ENCODE measurements around the gene PLPP3. TPM values are rescaled to one million over a fixed set of nuclear protein-coding genes. Genes with fewer than 3 reads are reported as not detected.
A peak's percentile ranks its signal among the peaks of the same experiment; 100 is the strongest.

PLPP3 gene
- total and polyA plus RNA-seq, 2 experiments from 2014 or later, result 41.9 to 61.9 TPM

DNA sequence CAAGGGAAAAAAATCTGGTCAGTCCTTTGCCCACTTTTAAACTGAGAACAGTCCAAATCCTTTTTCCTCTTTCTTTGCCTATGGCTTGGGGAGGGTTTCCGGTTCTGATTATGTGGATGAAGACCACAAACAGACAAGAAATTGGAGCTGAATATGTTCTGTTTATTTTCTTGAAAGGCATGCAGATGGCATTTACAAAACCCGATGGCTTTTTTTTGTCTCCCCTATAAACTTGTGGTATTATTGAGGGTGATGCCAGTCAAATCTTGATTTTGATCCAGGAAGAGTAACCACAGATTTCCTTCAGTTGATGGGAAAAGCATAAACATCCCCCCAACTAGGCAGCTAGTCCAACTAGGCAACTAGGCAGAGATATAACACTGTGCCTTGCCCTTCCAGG, 38.9 kb downstream of the PLPP3 start:
- Mint-ChIP-seq H3K36me3 (ENCODE audit: low read depth) (peaks cover 51% of the 10 kb centered on the region), H3K27me3 (ENCODE audit: insufficient read depth, low read depth, poor library complexity) (no peaks in the 10 kb centered on the region), H3K4me3 (no peak overlapping the region), H3K4me1 (peaks cover 89% of the 10 kb centered on the region), H3K27ac (no peak overlapping the region), H3K9me3 (no peaks in the 10 kb centered on the region)
- Histone ChIP-seq H3K4me3 (no peak overlapping the region), H2AFZ (no peak overlapping the region), H3F3A (replicated peaks; ENCODE audit: low read depth) (peaks cover 18% of the 10 kb centered on the region), H3K79me2 (replicated peaks; ENCODE audit: insufficient read depth) (peaks cover 87% of the 10 kb centered on the region), H4K20me1 (replicated peaks; ENCODE audit: insufficient read depth) (no peaks in the 10 kb centered on the region), H3K27me3 (ENCODE audit: insufficient read depth) (no peaks in the 10 kb centered on the region), H3K9me2 (ENCODE audit: insufficient read depth) (peaks cover 6% of the 10 kb centered on the region; the same call in 1 of the 2 replicates), H3K4me2 (peak overlapping the region; percentile 62; the same call in 1 of the 2 replicates), H3K4me1 (ENCODE audit: insufficient read depth) (peaks cover 91% of the 10 kb centered on the region), H3K27ac (ENCODE audit: low read depth) (peak overlapping the region; percentile 90), H3K36me3 (ENCODE audit: insufficient read depth) (0 out of 2 replicates have a peak, but pooled peaks cover 6% of the 10 kb centered on the region)
- TF ChIP-seq NANOG (IDR thresholded peaks at IDR 0.05; ENCODE audit: borderline replicate concordance), result no peak
- DNase-seq (ENCODE audit: low spot score), result no peak
- no peak for ATAC-seq

DNA sequence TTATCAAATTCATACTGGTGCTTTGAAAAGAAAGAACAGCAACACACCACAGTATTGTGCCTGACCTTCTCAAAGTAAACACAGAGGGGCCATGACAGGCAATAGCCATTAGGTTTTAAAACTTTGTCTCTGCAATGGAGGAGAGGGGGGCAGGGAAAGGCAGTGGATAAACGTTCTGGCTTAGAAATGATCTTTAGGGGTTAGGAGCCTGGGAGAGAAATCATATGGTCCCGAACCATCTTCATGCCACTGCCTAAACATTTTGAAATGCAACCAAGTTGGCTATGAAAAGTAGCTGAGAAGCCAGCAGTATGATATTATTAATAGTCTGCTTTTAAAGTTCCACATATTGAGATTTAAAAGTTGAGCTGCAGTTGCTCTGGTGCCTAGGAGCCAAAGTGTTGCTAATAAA, 39.8 kb downstream of the PLPP3 start:
- Mint-ChIP-seq H3K27ac (peak overlapping the region; percentile 65; the same call in 1 of the 2 replicates), H3K9me3 (no peaks in the 10 kb centered on the region), H3K27me3 (ENCODE audit: insufficient read depth, low read depth, poor library complexity) (no peaks in the 10 kb centered on the region), H3K4me3 (no peak overlapping the region), H3K4me1 (peaks cover 89% of the 10 kb centered on the region), H3K36me3 (ENCODE audit: low read depth) (peaks cover 51% of the 10 kb centered on the region)
- no peaks in the 10 kb centered on the region for H3K27me3 ChIP-seq (ENCODE audit: insufficient read depth)
- no peak for DNase-seq (ENCODE audit: low spot score)
- H3F3A ChIP-seq (replicated peaks; ENCODE audit: low read depth), result peaks cover 13% of the 10 kb centered on the region
- H3K79me2 ChIP-seq (replicated peaks; ENCODE audit: insufficient read depth), result peaks cover 82% of the 10 kb centered on the region
- H3K27ac ChIP-seq (ENCODE audit: low read depth), result peak overlapping the region; percentile 90; the same call in 1 of the 2 replicates
- peaks cover 88% of the 10 kb centered on the region for H3K4me1 ChIP-seq (ENCODE audit: insufficient read depth)
- H3K36me3 ChIP-seq (ENCODE audit: insufficient read depth), result 0 out of 2 replicates have a peak, but pooled peaks cover 6% of the 10 kb centered on the region
- H3K4me3 ChIP-seq, result peak overlapping the region; percentile 8; the same call in 1 of the 2 replicates
- ATAC-seq, result no peak
- no peaks in the 10 kb centered on the region for H4K20me1 ChIP-seq (replicated peaks; ENCODE audit: insufficient read depth)
- no peak overlapping the region for H2AFZ ChIP-seq
- H3K9me2 ChIP-seq (ENCODE audit: insufficient read depth), result peaks cover 6% of the 10 kb centered on the region; the same call in 1 of the 2 replicates
- H3K4me2 ChIP-seq, result peak overlapping the region; percentile 62
- TF ChIP-seq EZH2 (IDR thresholded peaks at IDR 0.05; ENCODE audit: low read depth, unreplicated experiment) (no peak), STAT1 (IDR thresholded peaks at IDR 0.05; ENCODE audit: unreplicated experiment) (no peak), ZNF114 (CRISPR knock-in tag; IDR thresholded peaks at IDR 0.05) (no peak), EZH2phosphoT487 (IDR thresholded peaks at IDR 0.05; ENCODE audit: unreplicated experiment) (no peak)
- TF ChIP-seq, protein P1, sequence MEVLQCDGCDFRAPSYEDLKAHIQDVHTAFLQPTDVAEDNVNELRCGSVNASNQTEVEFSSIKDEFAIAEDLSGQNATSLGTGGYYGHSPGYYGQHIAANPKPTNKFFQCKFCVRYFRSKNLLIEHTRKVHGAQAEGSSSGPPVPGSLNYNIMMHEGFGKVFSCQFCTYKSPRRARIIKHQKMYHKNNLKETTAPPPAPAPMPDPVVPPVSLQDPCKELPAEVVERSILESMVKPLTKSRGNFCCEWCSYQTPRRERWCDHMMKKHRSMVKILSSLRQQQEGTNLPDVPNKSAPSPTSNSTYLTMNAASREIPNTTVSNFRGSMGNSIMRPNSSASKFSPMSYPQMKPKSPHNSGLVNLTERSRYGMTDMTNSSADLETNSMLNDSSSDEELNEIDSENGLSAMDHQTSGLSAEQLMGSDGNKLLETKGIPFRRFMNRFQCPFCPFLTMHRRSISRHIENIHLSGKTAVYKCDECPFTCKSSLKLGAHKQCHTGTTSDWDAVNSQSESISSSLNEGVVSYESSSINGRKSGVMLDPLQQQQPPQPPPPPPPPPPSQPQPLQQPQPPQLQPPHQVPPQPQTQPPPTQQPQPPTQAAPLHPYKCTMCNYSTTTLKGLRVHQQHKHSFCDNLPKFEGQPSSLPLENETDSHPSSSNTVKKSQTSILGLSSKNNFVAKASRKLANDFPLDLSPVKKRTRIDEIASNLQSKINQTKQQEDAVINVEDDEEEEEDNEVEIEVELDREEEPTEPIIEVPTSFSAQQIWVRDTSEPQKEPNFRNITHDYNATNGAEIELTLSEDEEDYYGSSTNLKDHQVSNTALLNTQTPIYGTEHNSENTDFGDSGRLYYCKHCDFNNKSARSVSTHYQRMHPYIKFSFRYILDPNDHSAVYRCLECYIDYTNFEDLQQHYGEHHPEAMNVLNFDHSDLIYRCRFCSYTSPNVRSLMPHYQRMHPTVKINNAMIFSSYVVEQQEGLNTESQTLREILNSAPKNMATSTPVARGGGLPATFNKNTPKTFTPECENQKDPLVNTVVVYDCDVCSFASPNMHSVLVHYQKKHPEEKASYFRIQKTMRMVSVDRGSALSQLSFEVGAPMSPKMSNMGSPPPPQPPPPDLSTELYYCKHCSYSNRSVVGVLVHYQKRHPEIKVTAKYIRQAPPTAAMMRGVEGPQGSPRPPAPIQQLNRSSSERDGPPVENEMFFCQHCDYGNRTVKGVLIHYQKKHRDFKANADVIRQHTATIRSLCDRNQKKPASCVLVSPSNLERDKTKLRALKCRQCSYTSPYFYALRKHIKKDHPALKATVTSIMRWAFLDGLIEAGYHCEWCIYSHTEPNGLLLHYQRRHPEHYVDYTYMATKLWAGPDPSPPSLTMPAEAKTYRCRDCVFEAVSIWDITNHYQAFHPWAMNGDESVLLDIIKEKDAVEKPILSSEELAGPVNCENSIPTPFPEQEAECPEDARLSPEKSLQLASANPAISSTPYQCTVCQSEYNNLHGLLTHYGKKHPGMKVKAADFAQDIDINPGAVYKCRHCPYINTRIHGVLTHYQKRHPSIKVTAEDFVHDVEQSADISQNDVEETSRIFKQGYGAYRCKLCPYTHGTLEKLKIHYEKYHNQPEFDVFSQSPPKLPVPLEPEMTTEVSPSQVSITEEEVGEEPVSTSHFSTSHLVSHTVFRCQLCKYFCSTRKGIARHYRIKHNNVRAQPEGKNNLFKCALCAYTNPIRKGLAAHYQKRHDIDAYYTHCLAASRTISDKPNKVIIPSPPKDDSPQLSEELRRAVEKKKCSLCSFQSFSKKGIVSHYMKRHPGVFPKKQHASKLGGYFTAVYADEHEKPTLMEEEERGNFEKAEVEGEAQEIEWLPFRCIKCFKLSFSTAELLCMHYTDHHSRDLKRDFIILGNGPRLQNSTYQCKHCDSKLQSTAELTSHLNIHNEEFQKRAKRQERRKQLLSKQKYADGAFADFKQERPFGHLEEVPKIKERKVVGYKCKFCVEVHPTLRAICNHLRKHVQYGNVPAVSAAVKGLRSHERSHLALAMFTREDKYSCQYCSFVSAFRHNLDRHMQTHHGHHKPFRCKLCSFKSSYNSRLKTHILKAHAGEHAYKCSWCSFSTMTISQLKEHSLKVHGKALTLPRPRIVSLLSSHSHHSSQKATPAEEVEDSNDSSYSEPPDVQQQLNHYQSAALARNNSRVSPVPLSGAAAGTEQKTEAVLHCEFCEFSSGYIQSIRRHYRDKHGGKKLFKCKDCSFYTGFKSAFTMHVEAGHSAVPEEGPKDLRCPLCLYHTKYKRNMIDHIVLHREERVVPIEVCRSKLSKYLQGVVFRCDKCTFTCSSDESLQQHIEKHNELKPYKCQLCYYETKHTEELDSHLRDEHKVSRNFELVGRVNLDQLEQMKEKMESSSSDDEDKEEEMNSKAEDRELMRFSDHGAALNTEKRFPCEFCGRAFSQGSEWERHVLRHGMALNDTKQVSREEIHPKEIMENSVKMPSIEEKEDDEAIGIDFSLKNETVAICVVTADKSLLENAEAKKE (CRISPR knock-in tag; IDR thresholded peaks at IDR 0.05), result no peak
